Ovary (tissue), 3 donors: Measurements from ENCODE around the gene ERI3.

Experiments used
- CTCF ChIP-seq, 3 donors: fragments of 450-650 bp in 2 of 3; fragments of 200-600 bp in 1 of 3; IDR thresholded peaks; one replicate each; pipeline versions ENCODE4 v1.5.1 to v1.8.0; 2016 to 2022; ENCODE audit warnings: antibody characterized with exemption in 3 of 3, mild to moderate bottlenecking in 1 of 3
- EP300 ChIP-seq: sonication (generic); formaldehyde crosslinking; IDR thresholded peaks from one replicate; pipeline ENCODE4 v1.6.1; 2017; ENCODE audit warnings: antibody characterized with exemption
- POLR2A ChIP-seq: fragments of 450-650 bp; IDR thresholded peaks from one replicate; pipeline ENCODE4 v1.6.1; 2017; ENCODE audit warnings: antibody characterized with exemption, mild to moderate bottlenecking, moderate library complexity
- donor health status: DM: no; HTN: no; CAD: no.

- TF ChIP-seq CTCF (IDR thresholded peaks at IDR 0.05) (no peak), POLR2A (no peak), EP300 (no peak)
Measured at GRCh38 chr1:44296086-44296485, 59.0 kb downstream of the ERI3 start.
